ENCODE data around the gene ZNF280A.

The ZNF280A gene

GRCh38 chr22:22520020-22520656 is at the start of gene ZNF280A:
ZNF280A (minus strand) TSS chr22:22520270; CDS start chr22:22515630, 4,640 bp downstream.
- H3K27me3 Mint-ChIP-seq, result peaks cover 12% of the 10 kb centered on the region
- H3K9me3 Mint-ChIP-seq, result no peaks in the 10 kb centered on the region
- H3K36me3 Mint-ChIP-seq, result no peaks in the 10 kb centered on the region
- no peaks in the 10 kb centered on the region for H3K4me1 Mint-ChIP-seq
- DNase-seq (ENCODE audit: low spot score in 2 of 2) (no peak), ATAC-seq (ENCODE audit: low read depth) (no peak)
- H3K27ac Mint-ChIP-seq, result no peak within 1 kb of the TSS
- H3K4me3 Mint-ChIP-seq, result no peak within 1 kb of the TSS

- Mint-ChIP-seq H3K4me1 (peaks cover 3% of the 10 kb centered on the region), H3K27ac (no peak overlapping the region), H3K9me3 (no peaks in the 10 kb centered on the region), H3K36me3 (peaks cover 3% of the 10 kb centered on the region), H3K27me3 (peaks cover 25% of the 10 kb centered on the region), H3K4me3 (no peak overlapping the region)
- DNase-seq (ENCODE audit: low spot score in 2 of 2) (no peak), ATAC-seq (ENCODE audit: low read depth) (no peak)
These were observed 49.1 kb upstream of the ZNF280A start for GRCh38 chr22:22569218-22569617.

GRCh38 chr22:22565981-22566380 is 45.9 kb upstream of the ZNF280A start:
- Mint-ChIP-seq H3K36me3 (no peaks in the 10 kb centered on the region), H3K9me3 (no peaks in the 10 kb centered on the region), H3K4me3 (no peak overlapping the region), H3K4me1 (no peaks in the 10 kb centered on the region), H3K27me3 (peaks cover 14% of the 10 kb centered on the region), H3K27ac (no peak overlapping the region)
- DNase-seq (ENCODE audit: low spot score in 2 of 2) (no peak), ATAC-seq (ENCODE audit: low read depth) (no peak)

GRCh38 chr22:22558972-22559603 is 39.0 kb upstream of the ZNF280A start, which contains the start of gene PRAME:
PRAME (minus strand) TSS chr22:22559265; CDS start chr22:22556832, 2,433 bp downstream.
- peaks cover 1% of the 10 kb centered on the region for H3K27me3 Mint-ChIP-seq
- peak within 1 kb of the TSS; percentile 65 for H3K4me3 Mint-ChIP-seq
- ATAC-seq (ENCODE audit: low read depth) (peak; percentile 98), DNase-seq (ENCODE audit: low spot score in 2 of 2) (peak; percentile 83 to 84)
- H3K36me3 Mint-ChIP-seq, result no peaks in the 10 kb centered on the region
- H3K9me3 Mint-ChIP-seq, result no peaks in the 10 kb centered on the region
- peaks cover 4% of the 10 kb centered on the region for H3K4me1 Mint-ChIP-seq
- H3K27ac Mint-ChIP-seq, result no peak within 1 kb of the TSS

GRCh38 chr22:22558071-22558971 is 38.3 kb upstream of the ZNF280A start:
- Mint-ChIP-seq H3K4me1 (peaks cover 4% of the 10 kb centered on the region), H3K9me3 (no peaks in the 10 kb centered on the region), H3K4me3 (no peak overlapping the region), H3K27ac (no peak overlapping the region), H3K36me3 (no peaks in the 10 kb centered on the region), H3K27me3 (peaks cover 1% of the 10 kb centered on the region)
- ATAC-seq (ENCODE audit: low read depth) (no peak), DNase-seq (ENCODE audit: low spot score in 2 of 2) (no peak)

GRCh38 chr22:22556995-22557925 is 37.2 kb upstream of the ZNF280A start:
- ATAC-seq (ENCODE audit: low read depth) (no peak), DNase-seq (ENCODE audit: low spot score in 2 of 2) (no peak)
- H3K4me3 Mint-ChIP-seq, result no peak overlapping the region
- no peak overlapping the region for H3K27ac Mint-ChIP-seq
- peaks cover 7% of the 10 kb centered on the region for H3K4me1 Mint-ChIP-seq
- no peaks in the 10 kb centered on the region for H3K9me3 Mint-ChIP-seq
- no peaks in the 10 kb centered on the region for H3K36me3 Mint-ChIP-seq
- H3K27me3 Mint-ChIP-seq, result no peaks in the 10 kb centered on the region

- DNase-seq (ENCODE audit: low spot score in 2 of 2) (no peak), ATAC-seq (ENCODE audit: low read depth) (no peak)
- Mint-ChIP-seq H3K9me3 (no peaks in the 10 kb centered on the region), H3K4me1 (peaks cover 7% of the 10 kb centered on the region), H3K36me3 (no peaks in the 10 kb centered on the region), H3K27me3 (no peaks in the 10 kb centered on the region), H3K27ac (no peak overlapping the region), H3K4me3 (no peak overlapping the region)
These were observed 36.5 kb upstream of the ZNF280A start for GRCh38 chr22:22556578-22556977.

GRCh38 chr22:22555596-22555995 is 35.5 kb upstream of the ZNF280A start:
- Mint-ChIP-seq H3K36me3 (no peaks in the 10 kb centered on the region), H3K27ac (no peak overlapping the region), H3K4me3 (no peak overlapping the region), H3K4me1 (peaks cover 7% of the 10 kb centered on the region), H3K9me3 (no peaks in the 10 kb centered on the region), H3K27me3 (no peaks in the 10 kb centered on the region)
- no peak for ATAC-seq (ENCODE audit: low read depth)
- DNase-seq (ENCODE audit: low spot score in 2 of 2), result no peak

- H3K4me3 Mint-ChIP-seq, result no peak overlapping the region
- H3K27ac Mint-ChIP-seq, result no peak overlapping the region
- no peaks in the 10 kb centered on the region for H3K36me3 Mint-ChIP-seq
- peaks cover 7% of the 10 kb centered on the region for H3K4me1 Mint-ChIP-seq
- H3K27me3 Mint-ChIP-seq, result peaks cover 2% of the 10 kb centered on the region
- no peak for DNase-seq (ENCODE audit: low spot score in 2 of 2)
- no peak for ATAC-seq (ENCODE audit: low read depth)
- no peaks in the 10 kb centered on the region for H3K9me3 Mint-ChIP-seq
These were observed 34.7 kb upstream of the ZNF280A start for GRCh38 chr22:22554587-22555284.

- Mint-ChIP-seq H3K4me1 (peaks cover 4% of the 10 kb centered on the region), H3K27me3 (peaks cover 2% of the 10 kb centered on the region), H3K27ac (no peak overlapping the region), H3K4me3 (no peak overlapping the region), H3K36me3 (no peaks in the 10 kb centered on the region), H3K9me3 (no peaks in the 10 kb centered on the region)
- DNase-seq (ENCODE audit: low spot score in 2 of 2) (no peak), ATAC-seq (ENCODE audit: low read depth) (no peak)
These were observed 33.9 kb upstream of the ZNF280A start for GRCh38 chr22:22553735-22554586.

GRCh38 chr22:22553141-22553540 is 33.1 kb upstream of the ZNF280A start:
- Mint-ChIP-seq H3K9me3 (no peaks in the 10 kb centered on the region), H3K27me3 (peaks cover 2% of the 10 kb centered on the region), H3K27ac (no peak overlapping the region), H3K4me1 (peaks cover 3% of the 10 kb centered on the region), H3K4me3 (no peak overlapping the region), H3K36me3 (no peaks in the 10 kb centered on the region)
- ATAC-seq (ENCODE audit: low read depth) (no peak), DNase-seq (ENCODE audit: low spot score in 2 of 2) (no peak)

- no peak overlapping the region for H3K4me3 Mint-ChIP-seq
- H3K27me3 Mint-ChIP-seq, result peaks cover 2% of the 10 kb centered on the region
- H3K4me1 Mint-ChIP-seq, result peaks cover 6% of the 10 kb centered on the region
- no peak for ATAC-seq (ENCODE audit: low read depth)
- no peaks in the 10 kb centered on the region for H3K9me3 Mint-ChIP-seq
- H3K36me3 Mint-ChIP-seq, result no peaks in the 10 kb centered on the region
- no peak overlapping the region for H3K27ac Mint-ChIP-seq
- no peak for DNase-seq (ENCODE audit: low spot score in 2 of 2)
These were observed 32.6 kb upstream of the ZNF280A start for GRCh38 chr22:22552630-22553029.

Data from memory B cell (primary cell).